Retinal pigment epithelial cell (primary cell): Measurements from ENCODE around the gene FCN3.
"Not testable (repeated sequence)": the region's sequence is repeated elsewhere in the genome, so short reads cannot be mapped to it uniquely, and the experiment has no call there.

ENCODE experiments used
- DNase-seq: peaks from one replicate; pipeline ENCODE4 v3.0.0-alpha.2; 2010; ENCODE audit warnings: low read depth
- H3K4me3 ChIP-seq: 2 replicates; pipeline ENCODE4 v1.5.1; 2011; ENCODE audit warnings: mild to moderate bottlenecking, low read length, control low read depth, moderate library complexity
- TF ChIP-seq, protein P1 (sequence below): conservative IDR thresholded peaks from 2 replicates; pipeline ENCODE4 v1.5.1; 2011; ENCODE audit warnings: low read depth, low read length, control low read depth, inconsistent platforms

Gene FCN3

GRCh38 chr1:27394282-27394658, 19.6 kb upstream of the FCN3 start:
- TF ChIP-seq, protein P1, sequence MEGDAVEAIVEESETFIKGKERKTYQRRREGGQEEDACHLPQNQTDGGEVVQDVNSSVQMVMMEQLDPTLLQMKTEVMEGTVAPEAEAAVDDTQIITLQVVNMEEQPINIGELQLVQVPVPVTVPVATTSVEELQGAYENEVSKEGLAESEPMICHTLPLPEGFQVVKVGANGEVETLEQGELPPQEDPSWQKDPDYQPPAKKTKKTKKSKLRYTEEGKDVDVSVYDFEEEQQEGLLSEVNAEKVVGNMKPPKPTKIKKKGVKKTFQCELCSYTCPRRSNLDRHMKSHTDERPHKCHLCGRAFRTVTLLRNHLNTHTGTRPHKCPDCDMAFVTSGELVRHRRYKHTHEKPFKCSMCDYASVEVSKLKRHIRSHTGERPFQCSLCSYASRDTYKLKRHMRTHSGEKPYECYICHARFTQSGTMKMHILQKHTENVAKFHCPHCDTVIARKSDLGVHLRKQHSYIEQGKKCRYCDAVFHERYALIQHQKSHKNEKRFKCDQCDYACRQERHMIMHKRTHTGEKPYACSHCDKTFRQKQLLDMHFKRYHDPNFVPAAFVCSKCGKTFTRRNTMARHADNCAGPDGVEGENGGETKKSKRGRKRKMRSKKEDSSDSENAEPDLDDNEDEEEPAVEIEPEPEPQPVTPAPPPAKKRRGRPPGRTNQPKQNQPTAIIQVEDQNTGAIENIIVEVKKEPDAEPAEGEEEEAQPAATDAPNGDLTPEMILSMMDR, result no peak
- H3K4me3 ChIP-seq, result no peak overlapping the region
- no peak for DNase-seq

DNA sequence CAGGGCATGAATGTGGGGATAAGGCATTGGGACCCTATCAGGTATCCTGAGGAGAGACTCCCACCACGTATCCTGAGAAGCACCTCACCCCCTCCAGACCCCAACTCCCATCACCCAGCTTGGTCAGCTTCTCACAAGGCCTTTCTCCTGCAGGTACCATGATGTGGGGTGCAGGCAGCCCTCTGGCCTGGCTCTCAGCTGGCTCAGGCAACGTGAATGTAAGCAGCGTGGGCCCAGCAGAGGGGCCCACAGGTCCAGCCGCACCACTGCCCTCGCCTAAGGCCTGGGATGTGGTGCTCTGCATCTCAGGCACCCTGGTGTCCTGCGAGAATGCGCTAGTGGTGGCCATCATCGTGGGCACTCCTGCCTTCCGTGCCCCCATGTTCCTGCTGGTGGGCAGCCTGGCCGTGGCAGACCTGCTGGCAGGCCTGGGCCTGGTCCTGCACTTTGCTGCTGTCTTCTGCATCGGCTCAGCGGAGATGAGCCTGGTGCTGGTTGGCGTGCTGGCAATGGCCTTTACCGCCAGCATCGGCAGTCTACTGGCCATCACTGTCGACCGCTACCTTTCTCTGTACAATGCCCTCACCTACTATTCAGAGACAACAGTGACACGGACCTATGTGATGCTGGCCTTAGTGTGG, 19.1 kb upstream of the FCN3 start:
- TF ChIP-seq, protein P1, result no peak
- no peak for DNase-seq
- no peak overlapping the region for H3K4me3 ChIP-seq

GRCh38 chr1:27392778-27393635, 18.4 kb upstream of the FCN3 start:
- no peak for DNase-seq
- peak overlapping the region; percentile 83 for H3K4me3 ChIP-seq

GRCh38 chr1:27392096-27392777, 17.6 kb upstream of the FCN3 start, which contains the start of gene GPR3:
Gene GPR3 (plus strand): TSS chr1:27392622. CDS start chr1:27393799, 1,177 bp downstream.
- TF ChIP-seq, protein P1, result peak; percentile 59
- peak; percentile 62 for DNase-seq
- peak within 1 kb of the TSS; percentile 83 for H3K4me3 ChIP-seq

More at GRCh38 chr1:27392778-27393635, 18.4 kb upstream of the FCN3 start:
- TF ChIP-seq, protein P1, result peak; percentile 50

DNA sequence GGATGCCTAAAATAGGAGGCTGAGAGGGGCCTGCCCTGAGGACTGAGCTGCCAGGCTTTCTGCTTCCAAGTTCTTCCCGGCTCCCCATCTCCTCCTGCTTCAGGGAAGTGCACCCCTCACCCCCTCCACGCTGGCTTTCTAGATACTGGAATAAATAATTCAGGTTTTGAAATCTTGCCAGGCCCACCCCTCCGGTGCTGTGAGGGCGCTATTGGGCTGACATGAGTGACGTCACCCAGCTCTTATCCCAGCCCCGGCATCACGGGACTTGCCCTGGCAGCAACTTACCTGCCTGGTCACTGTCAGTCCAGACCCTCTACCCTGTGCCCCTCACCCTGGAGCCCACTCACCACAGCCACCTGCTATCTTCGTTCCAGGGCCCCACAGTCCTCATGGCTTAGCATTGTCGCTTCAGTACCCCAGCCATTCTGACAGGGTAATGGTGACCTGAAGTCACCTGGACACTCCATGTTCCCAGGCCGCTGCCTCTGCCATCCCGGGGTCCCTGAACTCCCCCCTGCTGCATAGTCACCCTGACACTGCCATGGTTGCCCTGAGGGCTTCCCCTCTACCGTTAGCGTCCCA, 17.0 kb upstream of the FCN3 start:
- TF ChIP-seq, protein P1, result peak; percentile 10
- H3K4me3 ChIP-seq, result peak overlapping the region; percentile 52
- peak; percentile 59 for DNase-seq

- TF ChIP-seq, protein P1, result peak; percentile 90
- H3K4me3 ChIP-seq, result no peak overlapping the region
- no peak for DNase-seq
Measured at GRCh38 chr1:27388337-27389005, 13.8 kb upstream of the FCN3 start.

DNA sequence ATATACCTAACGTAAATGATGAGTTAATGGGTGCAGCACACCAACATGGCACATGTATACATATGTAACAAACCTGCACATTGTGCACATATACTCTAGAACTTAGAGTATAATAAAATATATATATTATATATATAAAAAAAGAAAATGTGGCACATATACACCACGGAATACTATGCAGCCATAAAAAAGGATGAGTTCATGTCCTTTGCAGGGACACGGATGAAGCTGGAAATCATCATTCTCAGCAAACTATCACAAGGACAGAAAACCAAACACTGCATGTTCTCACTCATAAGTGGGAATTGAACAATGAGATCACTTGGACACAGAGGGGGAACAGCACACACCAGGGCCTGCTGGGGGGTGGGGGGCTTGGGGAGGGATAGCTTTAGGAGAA, 10.2 kb upstream of the FCN3 start:
- not testable (repeated sequence) for DNase-seq, H3K4me3 ChIP-seq
